Esophagus muscularis mucosa (tissue), 3 donors: Measurements from ENCODE around the gene ARMH2.

Experiments
- CTCF ChIP-seq, 3 experiments: fragments of 200-600 bp in 2 of 3; fragments of 450-650 bp in 1 of 3; sonication (generic) in 2 of 3; IDR thresholded peaks; one replicate each; pipeline ENCODE4 v1.5.1; 2017 to 2019; ENCODE audit warnings: antibody characterized with exemption in 3 of 3, mild to moderate bottlenecking in 2 of 3, moderate library complexity in 1 of 3
- POLR2AphosphoS5 ChIP-seq, 2 donors: sonication (generic); formaldehyde crosslinking; IDR thresholded peaks; one replicate each; pipeline ENCODE4 v1.6.1; 2017; ENCODE audit warnings: antibody characterized with exemption in 2 of 2

DNA sequence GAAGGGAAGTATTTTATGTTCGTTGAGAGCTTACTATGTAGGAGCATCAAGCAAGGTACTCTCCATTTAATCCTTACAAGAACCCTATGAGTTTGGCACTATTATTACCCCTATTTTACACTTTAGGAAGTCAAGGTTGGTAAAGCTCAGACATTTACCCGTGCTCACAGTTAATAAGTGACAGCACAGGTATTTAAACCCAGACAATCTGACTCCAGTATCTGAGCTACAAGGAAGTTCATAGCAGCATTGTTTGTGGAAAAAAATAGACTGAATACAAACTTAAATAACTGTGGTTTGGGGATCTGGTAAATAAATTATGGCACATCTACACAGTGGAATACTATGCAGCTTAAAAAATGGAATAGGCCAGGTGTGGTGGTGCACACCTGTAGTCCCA is 45.2 kb downstream of the ARMH2 start:
- no peak for TF ChIP-seq CTCF (IDR thresholded peaks at IDR 0.05)
- TF ChIP-seq POLR2AphosphoS5 (IDR thresholded peaks at IDR 0.05): no peak
